GM19035 (cell line): ENCODE data around the gene RPA1.
"Not testable (repeated sequence)": the region's sequence is repeated elsewhere in the genome, so short reads cannot be mapped to it uniquely, and the experiment has no call there.

Source experiments
- ATAC-seq: cut with Tn5 transposase; IDR thresholded peaks from one replicate; pipeline ENCODE4 v1.9.1; 2021; ENCODE audit not compliant: unreplicated experiment

Gene RPA1

DNA sequence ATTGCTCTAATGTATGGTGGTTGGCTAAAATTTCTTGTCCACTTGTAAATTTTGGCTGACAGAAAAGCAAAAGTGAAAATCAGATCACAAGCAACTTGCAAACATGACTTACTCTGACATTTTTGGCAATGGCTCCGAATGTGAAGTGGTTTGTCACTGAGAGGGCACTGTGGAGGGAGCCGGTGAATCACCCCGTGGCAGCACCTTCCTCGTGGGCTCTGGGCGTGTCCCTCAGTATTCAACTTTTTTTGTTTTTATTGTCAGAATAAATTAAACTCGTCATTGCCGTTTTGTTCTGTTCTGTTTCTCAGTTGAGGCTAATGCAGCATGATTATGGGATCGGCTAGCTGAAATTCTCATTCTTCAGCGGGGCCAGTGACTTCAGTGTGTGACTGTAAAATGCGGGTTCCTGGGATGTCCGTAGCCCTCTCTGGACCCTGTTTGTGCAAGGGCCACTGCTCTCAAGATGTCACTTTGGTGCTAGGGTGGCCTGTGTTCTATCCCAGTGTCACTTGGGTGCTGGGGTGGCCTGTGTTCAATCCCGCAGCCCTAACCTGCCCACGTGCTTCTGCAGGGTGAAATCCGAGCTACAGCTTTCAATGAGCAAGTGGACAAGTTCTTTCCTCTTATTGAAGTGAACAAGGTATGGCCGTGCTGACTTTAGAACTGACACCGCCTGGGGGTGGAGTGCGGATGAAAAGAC, 48.8 kb downstream of the RPA1 start:
- ATAC-seq = no peak

DNA sequence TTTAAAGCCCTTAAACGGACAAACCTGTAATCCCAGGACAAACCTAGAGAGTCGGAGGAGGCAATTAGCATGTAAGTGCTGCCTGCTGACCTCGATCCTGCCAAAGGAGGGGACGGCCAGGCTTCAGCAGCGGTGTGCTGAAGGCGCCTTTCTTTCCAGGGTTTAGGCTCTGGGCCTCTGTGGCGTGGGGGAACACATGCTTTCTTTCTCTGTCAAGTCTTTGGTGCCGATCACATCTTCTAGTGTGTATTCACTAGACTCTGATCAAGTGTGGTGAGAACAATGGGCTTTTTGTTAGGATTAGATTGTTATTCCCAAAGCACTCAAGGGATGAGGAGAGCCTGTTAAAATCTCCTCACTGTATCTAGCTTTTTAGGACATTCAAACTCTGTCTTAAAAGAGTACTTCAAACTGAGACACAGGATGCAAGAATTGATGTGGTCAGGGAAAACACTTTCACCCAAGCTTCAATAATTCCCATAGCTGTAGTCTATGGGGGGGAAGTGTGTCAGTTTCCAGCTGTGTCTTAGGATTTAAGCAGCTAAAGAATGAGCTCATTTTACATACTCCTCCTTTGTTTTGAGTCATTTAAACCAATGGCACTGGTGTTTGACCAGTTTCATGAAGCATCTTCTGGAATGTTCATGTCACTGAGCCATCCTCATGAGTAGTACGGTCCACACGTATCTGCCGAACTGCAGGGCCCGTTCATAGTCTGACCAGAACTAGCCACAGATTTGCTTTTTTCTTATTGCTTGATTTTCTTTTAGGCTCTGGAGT, 51.2 kb downstream of the RPA1 start:
- no peak for ATAC-seq

GRCh38 chr17:1882836-1883235, 53.0 kb downstream of the RPA1 start:
- ATAC-seq = no peak

GRCh38 chr17:1883536-1883935, 53.7 kb downstream of the RPA1 start:
- no peak for ATAC-seq

- ATAC-seq = no peak
Measured at GRCh38 chr17:1888741-1889140, 58.9 kb downstream of the RPA1 start.

DNA sequence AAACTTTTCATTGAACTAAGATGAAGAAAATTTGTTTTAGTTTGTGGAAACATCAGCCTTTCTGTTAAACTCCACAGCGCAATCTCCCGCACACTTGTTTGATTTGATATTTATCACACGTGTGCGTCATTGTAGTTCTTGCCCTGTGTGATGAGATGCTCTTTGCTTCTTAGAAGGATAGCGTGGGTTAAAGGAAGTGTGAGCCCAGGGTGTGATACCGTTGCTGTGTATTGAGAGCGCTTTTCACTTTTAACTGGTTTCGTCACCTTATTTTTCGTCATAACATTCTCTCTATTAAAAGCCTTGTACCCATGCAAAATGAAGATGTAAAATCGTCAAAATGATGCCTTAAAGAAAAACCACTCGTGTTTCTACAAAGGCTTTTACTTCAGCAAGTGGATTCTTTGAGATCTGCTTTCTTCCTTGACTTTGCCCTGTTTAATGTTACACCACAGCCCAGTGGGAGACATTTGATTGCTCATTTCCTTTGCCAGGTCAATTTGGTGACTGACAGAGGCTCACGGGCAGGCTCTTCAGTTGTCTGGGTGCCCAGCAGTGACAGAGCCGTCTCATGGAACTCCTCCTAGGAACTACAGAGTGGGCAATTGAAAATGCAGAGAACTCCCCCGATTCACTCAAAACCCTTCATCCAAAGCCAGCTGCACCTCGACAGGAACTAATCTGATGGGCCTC, 61.1 kb downstream of the RPA1 start:
- ATAC-seq = no peak

- no peak for ATAC-seq
Measured at GRCh38 chr17:1894753-1895339, 65.0 kb downstream of the RPA1 start.

DNA sequence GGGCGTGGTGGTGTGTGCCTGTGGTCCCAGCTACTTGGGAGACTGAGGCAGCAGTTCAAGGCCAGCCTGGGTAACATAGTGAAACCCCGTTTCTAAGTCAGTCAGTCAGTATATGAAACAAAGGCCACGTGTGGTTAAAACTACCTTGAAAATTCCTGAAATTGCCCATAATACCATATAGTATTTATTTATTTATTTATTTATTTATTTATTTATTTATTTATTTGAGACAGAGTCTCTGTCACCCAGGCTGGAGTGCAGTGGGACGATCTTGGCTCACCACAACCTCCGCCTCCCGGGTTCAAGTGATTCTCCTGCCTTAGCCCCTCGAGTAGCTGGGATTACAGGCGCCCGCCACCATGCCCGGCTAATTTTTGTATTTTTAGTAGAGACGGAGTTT, 65.7 kb downstream of the RPA1 start:
- ATAC-seq = not testable (repeated sequence)

GRCh38 chr17:1896243-1897104, 66.7 kb downstream of the RPA1 start:
- ATAC-seq = no peak

GRCh38 chr17:1897105-1897656, 67.4 kb downstream of the RPA1 start:
- no peak for ATAC-seq

DNA sequence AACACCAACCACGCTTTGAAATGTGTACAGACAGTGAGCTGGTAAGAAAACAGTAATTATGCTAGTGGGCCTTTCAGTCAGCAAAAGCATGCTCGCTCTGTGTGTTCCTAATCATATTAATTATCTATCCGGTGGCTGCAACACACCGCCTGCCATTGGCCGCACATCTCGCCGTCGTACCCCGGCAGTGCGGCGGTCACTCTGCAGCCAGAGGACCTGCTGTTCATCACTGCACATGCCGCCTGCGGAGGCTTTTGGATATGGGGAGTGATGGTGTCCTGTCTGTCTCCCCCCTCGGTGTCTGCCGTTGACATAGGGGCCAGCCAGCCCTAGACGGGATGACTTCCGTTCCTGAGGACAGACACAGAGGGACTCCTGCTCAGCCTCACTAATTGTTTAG, 68.5 kb downstream of the RPA1 start:
- no peak for ATAC-seq

DNA sequence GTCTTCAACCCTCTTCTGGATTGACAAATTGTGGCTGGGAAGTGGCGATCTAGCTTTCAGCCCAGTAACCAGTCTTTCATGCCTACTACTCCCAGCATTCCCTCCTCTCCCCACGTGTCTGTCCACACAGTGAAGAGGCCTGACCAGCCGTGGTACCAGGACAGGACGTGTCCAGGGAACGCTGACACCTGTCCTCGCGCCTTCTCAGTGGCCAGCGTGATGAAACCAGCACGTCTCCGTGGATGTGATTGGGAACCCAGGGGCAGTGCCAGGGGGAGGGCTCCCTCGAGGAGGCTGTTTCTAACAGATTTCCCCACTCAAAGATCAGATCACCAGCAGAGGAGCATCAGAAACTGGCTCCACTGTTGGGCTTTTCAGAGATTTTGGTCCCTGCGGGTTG, 69.1 kb downstream of the RPA1 start:
- ATAC-seq = no peak

DNA sequence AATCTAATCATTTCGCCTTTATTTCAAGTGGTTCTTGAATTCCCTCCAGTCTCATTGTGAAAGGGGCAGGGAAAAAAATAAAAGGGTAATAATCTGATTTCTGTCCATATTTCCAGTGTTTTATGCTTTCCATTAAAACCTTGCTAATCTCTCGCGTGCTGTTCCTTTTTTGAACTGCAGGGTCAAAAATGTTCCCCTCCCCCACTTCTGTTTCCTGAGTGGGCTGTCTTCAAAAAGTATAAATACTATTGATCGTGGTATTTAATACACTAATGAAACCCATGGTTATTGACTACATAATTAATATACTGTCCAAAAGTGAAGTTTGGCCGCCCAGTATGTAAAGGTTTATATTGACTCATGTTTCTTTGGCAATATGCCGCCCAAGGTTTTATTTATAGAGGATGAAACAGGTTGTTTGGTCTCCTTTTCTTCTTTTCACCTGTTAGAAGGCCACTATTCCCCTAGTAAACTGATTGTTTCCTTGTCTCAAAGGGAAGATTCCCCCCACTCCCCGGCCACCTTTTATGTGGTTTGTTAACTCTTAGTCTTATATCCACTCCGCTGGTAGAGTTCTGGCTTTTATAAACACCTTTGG, 69.7 kb downstream of the RPA1 start:
- no peak for ATAC-seq

GRCh38 chr17:1904273-1905182, 74.7 kb downstream of the RPA1 start:
- ATAC-seq = no peak

- ATAC-seq = no peak
Measured at GRCh38 chr17:1905190-1905913, 75.5 kb downstream of the RPA1 start.

- no peak for ATAC-seq
Measured at GRCh38 chr17:1906662-1907101, 76.9 kb downstream of the RPA1 start.

DNA sequence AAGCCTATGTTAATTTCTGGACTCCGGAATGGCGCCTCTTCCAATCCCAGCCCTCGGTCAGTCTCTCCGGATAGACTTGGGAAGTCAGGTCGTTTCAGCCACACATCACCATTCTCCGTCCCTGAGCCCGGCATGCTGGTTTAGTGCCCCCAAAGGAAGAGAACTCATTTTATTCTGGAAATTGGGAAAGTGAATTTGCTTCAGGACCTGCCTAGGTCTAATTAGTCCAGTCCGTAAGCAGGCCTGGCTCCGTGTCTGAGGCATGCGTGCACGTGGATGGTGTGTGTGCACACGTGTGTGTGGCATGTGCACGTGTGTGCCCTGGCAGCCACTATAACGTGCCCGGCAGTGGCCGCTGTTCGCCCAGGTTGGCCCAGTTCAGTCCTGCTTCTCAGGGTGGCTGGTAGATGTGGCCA, 77.4 kb downstream of the RPA1 start:
- ATAC-seq = no peak
